Adrenal gland (tissue), 5 donors: Measurements from ENCODE around the gene CREM.

Experiments
- CTCF ChIP-seq, 6 experiments: fragments of 450-650 bp in 4 of 6; fragments of 200-600 bp in 2 of 6; sonication (generic) in 1 of 6; IDR thresholded peaks; 1 replicate in 5 of 6; 2 replicates in 1 of 6; pipeline versions ENCODE4 v1.5.1 to v1.8.0; 2016 to 2021; ENCODE audit warnings: antibody characterized with exemption in 6 of 6, mild to moderate bottlenecking in 2 of 6, moderate library complexity in 1 of 6
- POLR2A ChIP-seq, 2 donors: fragments of 450-650 bp; IDR thresholded peaks; one replicate each; pipeline ENCODE4 v1.6.1; 2017; ENCODE audit warnings: antibody characterized with exemption in 2 of 2, mild to moderate bottlenecking in 2 of 2, moderate library complexity in 1 of 2
- donor health status: DM: no; HTN: no; CAD: no.

DNA sequence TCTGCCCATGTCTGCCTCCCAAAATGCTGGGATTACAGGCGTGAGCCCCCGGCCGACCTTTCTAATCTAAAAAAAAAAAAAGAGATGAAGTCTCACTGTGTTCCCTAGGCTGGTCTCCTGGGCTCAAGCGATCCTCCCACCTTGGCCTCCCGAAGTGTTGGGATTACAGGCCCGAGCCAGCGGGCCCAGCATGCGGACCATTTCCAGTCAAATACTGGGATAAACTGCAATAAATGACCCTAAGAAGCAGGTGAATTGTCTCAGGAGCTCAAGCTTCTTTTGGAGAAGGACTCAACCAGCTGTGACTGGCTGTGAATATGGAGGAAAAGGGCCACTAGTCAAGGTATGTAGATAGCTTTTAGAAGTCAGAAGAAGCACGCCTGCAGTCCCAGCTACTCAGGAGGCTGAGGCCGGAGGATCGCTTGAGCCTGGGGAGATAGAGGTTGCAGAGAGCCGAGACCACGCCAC, 550 bp upstream of the CREM start:
- TF ChIP-seq CTCF (IDR thresholded peaks at IDR 0.05): no peak
- TF ChIP-seq POLR2A (IDR thresholded peaks at IDR 0.05): no peak
